Activated CD8-positive, alpha-beta memory T cell treated with anti-CD3 and anti-CD28 coated beads, Interleukin-2, amount 50 U/mL, for 4 hours (primary cell): Measurements from ENCODE around the gene C10orf67.
"Not testable (repeated sequence)": the region's sequence is repeated elsewhere in the genome, so short reads cannot be mapped to it uniquely, and the experiment has no call there.

ENCODE experiments used
- DNase-seq: peaks from one replicate; pipeline ENCODE4 v3.0.0-alpha.2; 2020

The C10orf67 gene

GRCh38 chr10:23344241-23344841 lies at the start of gene C10orf67:
Gene C10orf67, minus strand, starts transcription at chr10:23344797. Its CDS starts 23 bp downstream, at chr10:23344774.
- DNase-seq, result peak; percentile 28

- DNase-seq, result no peak
Observed at GRCh38 chr10:23391821-23392220, 47.2 kb upstream of the C10orf67 start.

GRCh38 chr10:23390809-23391208 lies 46.2 kb upstream of the C10orf67 start:
- no peak for DNase-seq

GRCh38 chr10:23390408-23390807 lies 45.8 kb upstream of the C10orf67 start:
- DNase-seq, result not testable (repeated sequence)

GRCh38 chr10:23387516-23387915 lies 42.9 kb upstream of the C10orf67 start:
- not testable (repeated sequence) for DNase-seq

- no peak for DNase-seq
Observed at GRCh38 chr10:23386052-23386451, 41.5 kb upstream of the C10orf67 start.

GRCh38 chr10:23384364-23384763 lies 39.8 kb upstream of the C10orf67 start:
- no peak for DNase-seq

- no peak for DNase-seq
Observed at GRCh38 chr10:23383637-23384036, 39.0 kb upstream of the C10orf67 start.

- no peak for DNase-seq
Observed at GRCh38 chr10:23381298-23382040, 36.9 kb upstream of the C10orf67 start.

GRCh38 chr10:23379686-23380085 lies 35.1 kb upstream of the C10orf67 start:
- DNase-seq, result no peak

GRCh38 chr10:23376229-23376655 lies 31.6 kb upstream of the C10orf67 start:
- DNase-seq, result no peak

- DNase-seq, result no peak
Observed at GRCh38 chr10:23375366-23375765, 30.8 kb upstream of the C10orf67 start.

- no peak for DNase-seq
Observed at GRCh38 chr10:23373156-23373555, 28.6 kb upstream of the C10orf67 start.

GRCh38 chr10:23371073-23371472 lies 26.5 kb upstream of the C10orf67 start:
- no peak for DNase-seq

GRCh38 chr10:23370106-23370505 lies 25.5 kb upstream of the C10orf67 start:
- DNase-seq, result no peak

GRCh38 chr10:23368816-23369640 lies 24.4 kb upstream of the C10orf67 start:
- DNase-seq, result no peak

- DNase-seq, result no peak
Observed at GRCh38 chr10:23367896-23368595, 23.4 kb upstream of the C10orf67 start.

GRCh38 chr10:23365417-23366030 lies 20.9 kb upstream of the C10orf67 start:
- not testable (repeated sequence) for DNase-seq

- DNase-seq, result no peak
Observed at GRCh38 chr10:23364378-23364777, 19.8 kb upstream of the C10orf67 start.

- no peak for DNase-seq
Observed at GRCh38 chr10:23363793-23364135, 19.2 kb upstream of the C10orf67 start.

GRCh38 chr10:23362879-23363792 lies 18.5 kb upstream of the C10orf67 start:
- peak; percentile 28 for DNase-seq
